BLaER1 treated with 17β-estradiol and CSF1 and Interleukin-3, amounts not matched to agents 10 nM and 100 nM (cell line): ENCODE data around the gene MFSD1.

Experiments
- H3K27ac ChIP-seq, 11 experiments: shearing (Covaris generic); formaldehyde crosslinking; 2 replicates each; pipeline ENCODE4 v1.8.1; 2022
- H3K27me3 ChIP-seq, 11 experiments: shearing (Covaris generic); formaldehyde crosslinking; 2 replicates each; pipeline ENCODE4 v1.8.1; 2022
- H3K36me3 ChIP-seq, 11 experiments: shearing (Covaris generic); formaldehyde crosslinking; 2 replicates each; pipeline ENCODE4 v1.8.1; 2022
- H3K4me1 ChIP-seq, 10 experiments: shearing (Covaris generic); formaldehyde crosslinking; 2 replicates each; pipeline ENCODE4 v1.8.1; 2022
- H3K4me2 ChIP-seq, 11 experiments: shearing (Covaris generic); formaldehyde crosslinking; 2 replicates each; pipeline ENCODE4 v1.8.1; 2022
- H3K4me3 ChIP-seq, 10 experiments: shearing (Covaris generic); formaldehyde crosslinking; 2 replicates each; pipeline ENCODE4 v1.8.1; 2022
- H3K9ac ChIP-seq, 11 experiments: shearing (Covaris generic); formaldehyde crosslinking; 2 replicates each; pipeline ENCODE4 v1.8.1; 2022
- H3K9me3 ChIP-seq, 11 experiments: shearing (Covaris generic); formaldehyde crosslinking; replicated peaks in 1 of 11; 2 replicates each; pipeline ENCODE4 v1.8.1; 2022
- H4K20me1 ChIP-seq, 11 experiments: shearing (Covaris generic); formaldehyde crosslinking; 2 replicates each; pipeline ENCODE4 v1.8.1; 2022
- Cebpa-rat ChIP-seq, 11 experiments: shearing (Covaris generic); IDR thresholded peaks; 2 replicates each; pipeline ENCODE4 v1.8.1; 2022

MFSD1 gene

GRCh38 chr3:158819282-158819681, 17.4 kb downstream of the MFSD1 start:
- Histone ChIP-seq H3K4me2 (peak overlapping the region in 3 of 11 experiments; percentile 18 to 89 (median 82); a peak in 5 of 22 replicates), H3K9ac (peak overlapping the region in 3 of 11 experiments; percentile 40 to 89 (median 78); a peak in 6 of 22 replicates), H4K20me1 (peaks cover 0 to 41% (median 13%) of the 10 kb centered on the region in 11 experiments; a peak in 12 of 22 replicates), H3K4me3 (peak overlapping the region in 2 of 10 experiments; percentile 48; a peak in 4 of 20 replicates), H3K36me3 (peaks cover 64 to 79% (median 76%) of the 10 kb centered on the region in 11 experiments), H3K9me3 (peaks cover 0 to 9% (median 0%) of the 10 kb centered on the region in 11 experiments; a peak in 4 of 22 replicates), H3K27ac (peak overlapping the region in 3 of 11 experiments; percentile 65 to 92 (median 91); a peak in 7 of 22 replicates), H3K27me3 (no peaks in the 10 kb centered on the region), H3K4me1 (peaks cover 0 to 66% (median 0%) of the 10 kb centered on the region in 10 experiments; a peak in 6 of 20 replicates)
- TF ChIP-seq Cebpa-rat (IDR thresholded peaks at IDR 0.05) = no peak

GRCh38 chr3:158820521-158820920, 18.7 kb downstream of the MFSD1 start:
- Histone ChIP-seq H3K27me3 (no peaks in the 10 kb centered on the region), H3K9ac (peak overlapping the region in 2 of 11 experiments; percentile 78 to 89; a peak in 4 of 22 replicates), H3K36me3 (peaks cover 61 to 81% (median 78%) of the 10 kb centered on the region in 11 experiments), H3K27ac (peak overlapping the region in 2 of 11 experiments; percentile 91 to 92; a peak in 4 of 22 replicates), H3K4me1 (peaks cover 0 to 57% (median 0%) of the 10 kb centered on the region in 10 experiments; a peak in 6 of 20 replicates), H3K4me2 (peak overlapping the region in 2 of 11 experiments; percentile 82 to 89; a peak in 4 of 22 replicates), H3K9me3 (no peaks in the 10 kb centered on the region), H4K20me1 (peaks cover 0 to 53% (median 14%) of the 10 kb centered on the region in 11 experiments; a peak in 13 of 22 replicates), H3K4me3 (peak overlapping the region in 2 of 10 experiments; percentile 48; a peak in 4 of 20 replicates)
- TF ChIP-seq Cebpa-rat (IDR thresholded peaks at IDR 0.05) = no peak

- H3K4me1 ChIP-seq = peaks cover 0 to 57% (median 0%) of the 10 kb centered on the region in 10 experiments; a peak in 6 of 20 replicates
- peaks cover 0 to 66% (median 14%) of the 10 kb centered on the region in 11 experiments; a peak in 13 of 22 replicates for H4K20me1 ChIP-seq
- peak overlapping the region in 1 of 10 experiments; percentile 48; a peak in 1 of 20 replicates for H3K4me3 ChIP-seq
- no peaks in the 10 kb centered on the region for H3K27me3 ChIP-seq
- peak overlapping the region in 2 of 11 experiments; percentile 3 to 89; a peak in 2 of 22 replicates for H3K4me2 ChIP-seq
- peaks cover 61 to 94% (median 89%) of the 10 kb centered on the region in 11 experiments for H3K36me3 ChIP-seq
- H3K9ac ChIP-seq = peak overlapping the region in 1 of 11 experiments; percentile 89; a peak in 1 of 22 replicates
- no peak for TF ChIP-seq Cebpa-rat (IDR thresholded peaks at IDR 0.05)
- H3K9me3 ChIP-seq = no peaks in the 10 kb centered on the region
- H3K27ac ChIP-seq = no peak overlapping the region
Measured at GRCh38 chr3:158821847-158822246, 20.0 kb downstream of the MFSD1 start.

- peaks cover 65 to 99% (median 93%) of the 10 kb centered on the region in 11 experiments for H3K36me3 ChIP-seq
- TF ChIP-seq Cebpa-rat (IDR thresholded peaks at IDR 0.05) = no peak
- H3K4me1 ChIP-seq = peaks cover 0 to 47% (median 0%) of the 10 kb centered on the region in 10 experiments; a peak in 6 of 20 replicates
- no peak overlapping the region for H3K9ac ChIP-seq
- H3K4me2 ChIP-seq = 0 out of 22 replicates have a peak overlapping the region, but pooled peaks of 1 of the 11 experiments have one; percentile 16
- H4K20me1 ChIP-seq = peaks cover 0 to 80% (median 10%) of the 10 kb centered on the region in 11 experiments; a peak in 12 of 22 replicates
- no peaks in the 10 kb centered on the region for H3K9me3 ChIP-seq
- no peak overlapping the region for H3K27ac ChIP-seq
- H3K4me3 ChIP-seq = no peak overlapping the region
- no peaks in the 10 kb centered on the region for H3K27me3 ChIP-seq
Measured at GRCh38 chr3:158823426-158823825, 21.6 kb downstream of the MFSD1 start.

- 0 out of 22 replicates have a peak, but pooled peaks cover 0 to 3% (median 0%) of the 10 kb centered on the region in 11 experiments for H3K9me3 ChIP-seq
- H3K27me3 ChIP-seq = no peaks in the 10 kb centered on the region
- H3K4me1 ChIP-seq = peaks cover 0 to 9% (median 0%) of the 10 kb centered on the region in 10 experiments; a peak in 1 of 20 replicates
- no peak overlapping the region for H3K4me3 ChIP-seq
- peaks cover 47 to 100% (median 95%) of the 10 kb centered on the region in 11 experiments for H3K36me3 ChIP-seq
- no peak overlapping the region for H3K9ac ChIP-seq
- no peak overlapping the region for H3K4me2 ChIP-seq
- peaks cover 0 to 99% (median 4%) of the 10 kb centered on the region in 11 experiments; a peak in 9 of 22 replicates for H4K20me1 ChIP-seq
- no peak overlapping the region for H3K27ac ChIP-seq
- no peak for TF ChIP-seq Cebpa-rat (IDR thresholded peaks at IDR 0.05)
Measured at GRCh38 chr3:158827773-158828172, 25.9 kb downstream of the MFSD1 start.

- Histone ChIP-seq H3K9me3 (0 out of 22 replicates have a peak, but pooled peaks cover 0 to 3% (median 0%) of the 10 kb centered on the region in 11 experiments), H3K36me3 (peaks cover 31 to 90% (median 69%) of the 10 kb centered on the region in 11 experiments), H3K4me2 (no peak overlapping the region), H3K4me3 (no peak overlapping the region), H3K27ac (no peak overlapping the region), H3K4me1 (no peaks in the 10 kb centered on the region), H3K9ac (no peak overlapping the region), H3K27me3 (no peaks in the 10 kb centered on the region), H4K20me1 (peaks cover 0 to 90% (median 0%) of the 10 kb centered on the region in 11 experiments; a peak in 8 of 22 replicates)
- no peak for TF ChIP-seq Cebpa-rat (IDR thresholded peaks at IDR 0.05)
Measured at GRCh38 chr3:158830391-158830790, 28.5 kb downstream of the MFSD1 start.

GRCh38 chr3:158831861-158832260, 30.0 kb downstream of the MFSD1 start:
- Histone ChIP-seq H4K20me1 (peaks cover 0 to 89% (median 0%) of the 10 kb centered on the region in 11 experiments; a peak in 5 of 22 replicates), H3K4me2 (no peak overlapping the region), H3K27me3 (no peaks in the 10 kb centered on the region), H3K36me3 (peaks cover 27 to 79% (median 56%) of the 10 kb centered on the region in 11 experiments), H3K9ac (no peak overlapping the region), H3K27ac (no peak overlapping the region), H3K4me3 (no peak overlapping the region), H3K4me1 (no peaks in the 10 kb centered on the region), H3K9me3 (0 out of 22 replicates have a peak, but pooled peaks cover 0 to 3% (median 0%) of the 10 kb centered on the region in 11 experiments)
- TF ChIP-seq Cebpa-rat (IDR thresholded peaks at IDR 0.05) = no peak

GRCh38 chr3:158835631-158836030, 33.8 kb downstream of the MFSD1 start:
- Histone ChIP-seq H3K27me3 (no peaks in the 10 kb centered on the region), H3K36me3 (peaks cover 3 to 50% (median 24%) of the 10 kb centered on the region in 11 experiments; a peak in 21 of 22 replicates), H3K4me1 (no peaks in the 10 kb centered on the region), H3K9ac (no peak overlapping the region), H4K20me1 (peaks cover 0 to 80% (median 0%) of the 10 kb centered on the region in 11 experiments; a peak in 5 of 22 replicates), H3K27ac (no peak overlapping the region), H3K4me3 (no peak overlapping the region), H3K9me3 (0 out of 22 replicates have a peak, but pooled peaks cover 0 to 2% (median 0%) of the 10 kb centered on the region in 11 experiments), H3K4me2 (no peak overlapping the region)
- no peak for TF ChIP-seq Cebpa-rat (IDR thresholded peaks at IDR 0.05)

- H3K4me1 ChIP-seq = no peaks in the 10 kb centered on the region
Measured at GRCh38 chr3:158836312-158836711, 34.5 kb downstream of the MFSD1 start.

More at GRCh38 chr3:158836312-158836711, 34.5 kb downstream of the MFSD1 start:
- no peak overlapping the region for H3K27ac ChIP-seq
- H3K9ac ChIP-seq = no peak overlapping the region
- peaks cover 0 to 44% (median 17%) of the 10 kb centered on the region in 11 experiments; a peak in 16 of 22 replicates for H3K36me3 ChIP-seq
- H3K4me3 ChIP-seq = no peak overlapping the region
- no peaks in the 10 kb centered on the region for H3K9me3 ChIP-seq
- no peak for TF ChIP-seq Cebpa-rat (IDR thresholded peaks at IDR 0.05)
- peaks cover 0 to 79% (median 0%) of the 10 kb centered on the region in 11 experiments; a peak in 4 of 22 replicates for H4K20me1 ChIP-seq
- H3K27me3 ChIP-seq = no peaks in the 10 kb centered on the region
- no peak overlapping the region for H3K4me2 ChIP-seq
